HG03039 (cell line): Measurements from ENCODE around the gene SAPCD2.
"Not testable (repeated sequence)": the region's sequence is repeated elsewhere in the genome, so short reads cannot be mapped to it uniquely, and the experiment has no call there.

ENCODE experiments used
- ATAC-seq: cut with Tn5 transposase; IDR thresholded peaks from one replicate; pipeline ENCODE4 v1.9.1; 2021; ENCODE audit warnings: mild to moderate bottlenecking, moderate library complexity; ENCODE audit not compliant: unreplicated experiment

Gene SAPCD2

DNA sequence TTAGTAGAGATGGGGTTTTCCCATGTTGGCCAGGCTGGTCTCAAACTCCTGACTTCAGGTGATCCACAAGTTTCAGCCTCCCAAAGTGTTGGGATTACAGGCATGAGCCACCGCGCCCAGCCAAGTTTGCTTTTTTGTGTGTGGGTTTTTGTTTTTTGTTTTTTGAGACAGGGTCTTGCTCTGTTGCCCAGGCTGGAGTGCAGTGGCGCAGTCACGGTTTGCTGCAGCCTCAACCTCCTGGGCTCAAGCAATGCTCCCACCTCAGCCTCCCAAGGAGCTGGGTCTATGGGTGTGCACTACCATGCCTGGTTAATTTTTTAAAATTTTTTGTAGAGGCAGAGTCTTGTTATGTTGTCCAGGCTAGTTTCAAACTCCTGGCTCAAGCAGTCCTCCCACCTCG, 36.9 kb downstream of the SAPCD2 start:
- not testable (repeated sequence) for ATAC-seq

GRCh38 chr9:137032858-137033257, 37.5 kb downstream of the SAPCD2 start:
- ATAC-seq, result no peak

- ATAC-seq, result no peak
These were observed 38.3 kb downstream of the SAPCD2 start, which contains the start of gene FUT7 for GRCh38 chr9:137031904-137032640. Gene FUT7 (minus strand): TSS chr9:137032088. CDS start chr9:137031991, 97 bp downstream.

- ATAC-seq, result no peak
These were observed 39.5 kb downstream of the SAPCD2 start for GRCh38 chr9:137030538-137031527.

- no peak for ATAC-seq
These were observed 40.4 kb downstream of the SAPCD2 start for GRCh38 chr9:137030006-137030405.

- no peak for ATAC-seq
These were observed 41.1 kb downstream of the SAPCD2 start for GRCh38 chr9:137029058-137029936.

- ATAC-seq, result no peak
These were observed 41.9 kb downstream of the SAPCD2 start for GRCh38 chr9:137028263-137029057.

- no peak for ATAC-seq
These were observed 42.7 kb downstream of the SAPCD2 start, which contains the start of gene ABCA2 for GRCh38 chr9:137027369-137028262. Gene ABCA2 (minus strand): TSS chr9:137028237. CDS start chr9:137028140, 97 bp downstream.

DNA sequence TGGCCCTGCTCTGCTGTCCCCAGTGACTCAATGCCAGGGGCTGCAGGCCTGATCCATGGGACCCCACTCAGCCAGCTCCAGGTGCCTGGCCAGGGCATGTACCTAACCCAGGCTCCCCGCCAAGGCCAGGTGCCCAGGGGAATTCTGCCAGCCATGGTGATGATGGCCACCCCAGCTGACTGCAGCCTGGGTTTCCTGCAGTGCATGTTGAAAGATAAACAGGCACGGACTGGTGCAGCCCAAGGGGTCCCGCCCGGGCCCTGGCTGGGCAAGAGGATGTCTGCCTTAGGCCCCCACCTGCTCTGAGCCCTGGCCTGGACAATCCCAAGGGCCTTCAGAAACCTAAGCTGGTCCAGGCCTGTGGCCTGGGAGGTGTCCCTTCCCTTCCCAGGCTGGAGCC, 43.5 kb downstream of the SAPCD2 start:
- ATAC-seq, result no peak

DNA sequence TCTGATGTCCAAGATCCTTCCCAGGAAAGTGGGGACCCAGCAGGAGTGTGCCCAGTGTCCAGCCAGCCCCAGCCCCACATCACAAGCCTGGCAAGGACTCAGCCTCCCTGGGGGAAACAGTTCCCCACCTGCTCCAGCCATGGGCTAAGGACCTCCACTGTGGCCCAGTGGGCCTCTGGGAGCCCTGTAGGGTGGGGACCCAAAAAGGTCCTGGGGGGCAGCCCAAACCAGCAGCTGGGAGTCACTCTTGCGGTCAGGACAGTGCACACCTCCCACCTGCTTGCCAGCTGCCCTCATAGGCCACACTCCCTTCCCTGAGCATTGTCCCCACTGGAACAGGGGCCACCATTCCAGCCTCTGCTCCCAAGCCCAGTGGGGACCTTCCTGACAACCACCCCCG, 44.0 kb downstream of the SAPCD2 start:
- no peak for ATAC-seq

- no peak for ATAC-seq
These were observed 44.8 kb downstream of the SAPCD2 start for GRCh38 chr9:137025517-137025966.

GRCh38 chr9:137023583-137023991, 46.8 kb downstream of the SAPCD2 start:
- ATAC-seq, result no peak

- no peak for ATAC-seq
These were observed 47.2 kb downstream of the SAPCD2 start for GRCh38 chr9:137023157-137023556.

DNA sequence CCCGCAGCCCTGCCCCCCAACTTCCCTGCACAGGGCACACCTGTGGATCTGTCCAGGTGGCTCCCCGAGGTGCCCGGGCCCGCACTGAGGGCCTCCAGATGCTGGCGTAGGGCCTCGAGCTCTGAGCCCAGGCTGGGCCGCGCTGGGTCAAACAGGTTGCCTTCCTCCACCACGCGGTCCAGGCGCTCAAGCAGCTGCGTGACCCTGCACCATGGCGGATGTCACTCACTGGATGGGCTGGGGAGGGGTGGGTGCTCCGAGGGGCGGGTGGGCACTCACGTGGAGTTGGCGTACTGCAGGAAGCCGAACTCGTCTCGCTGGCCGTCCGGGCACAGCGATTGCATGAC, 47.7 kb downstream of the SAPCD2 start:
- ATAC-seq, result no peak

DNA sequence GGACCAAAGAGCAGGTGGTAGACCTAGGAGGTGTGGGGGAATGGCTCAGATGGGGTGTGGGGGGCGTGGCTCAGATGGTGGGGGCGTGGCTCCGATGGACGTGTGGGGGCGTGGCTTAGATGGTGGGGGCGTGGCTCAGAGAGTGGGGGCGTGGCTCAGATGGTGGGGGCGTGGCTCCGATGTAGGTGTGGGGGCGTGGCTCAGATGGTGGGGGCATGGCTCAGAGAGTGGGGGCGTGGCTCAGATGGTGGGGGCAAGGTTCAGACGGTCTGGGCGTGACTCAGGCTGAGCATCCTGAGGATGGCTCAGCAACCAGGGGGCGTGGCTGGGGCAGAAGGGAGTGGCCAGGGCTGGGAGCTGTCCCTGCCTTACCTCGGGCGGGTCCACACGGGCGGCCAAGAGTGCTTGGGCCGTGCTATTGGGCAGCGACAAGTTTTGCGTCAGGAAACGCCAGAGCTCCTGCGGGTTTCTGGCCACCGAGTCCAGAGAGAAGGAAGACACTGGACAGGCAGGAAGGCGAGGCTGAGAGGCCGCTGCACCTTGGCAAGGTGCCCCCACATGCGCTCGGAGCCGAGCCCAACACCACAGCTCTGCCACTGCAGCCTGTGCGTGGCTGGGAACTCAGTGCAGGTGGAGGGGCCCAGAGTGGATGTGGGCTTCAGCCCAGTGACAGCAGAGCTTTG, 48.2 kb downstream of the SAPCD2 start:
- ATAC-seq, result no peak

DNA sequence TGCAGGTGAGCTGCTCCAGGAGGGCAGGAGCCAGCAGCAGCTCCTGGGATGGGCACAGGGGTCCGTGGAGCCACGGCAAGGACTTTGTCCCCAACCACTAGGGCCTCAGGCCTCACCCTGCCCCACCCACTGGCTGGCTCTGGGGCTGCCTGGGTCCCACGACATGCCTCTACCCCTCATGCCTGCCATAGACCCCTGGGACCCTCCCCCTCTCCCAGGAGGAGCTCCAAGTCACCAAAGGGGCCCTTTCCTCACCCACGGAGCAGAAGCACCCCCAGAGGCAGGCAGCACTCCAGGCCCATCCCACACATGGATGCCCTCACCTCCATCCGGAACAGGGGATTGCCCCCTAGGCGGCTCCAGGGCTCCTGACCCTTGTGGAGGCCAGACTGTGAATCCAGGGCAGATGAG, 48.8 kb downstream of the SAPCD2 start:
- no peak for ATAC-seq

DNA sequence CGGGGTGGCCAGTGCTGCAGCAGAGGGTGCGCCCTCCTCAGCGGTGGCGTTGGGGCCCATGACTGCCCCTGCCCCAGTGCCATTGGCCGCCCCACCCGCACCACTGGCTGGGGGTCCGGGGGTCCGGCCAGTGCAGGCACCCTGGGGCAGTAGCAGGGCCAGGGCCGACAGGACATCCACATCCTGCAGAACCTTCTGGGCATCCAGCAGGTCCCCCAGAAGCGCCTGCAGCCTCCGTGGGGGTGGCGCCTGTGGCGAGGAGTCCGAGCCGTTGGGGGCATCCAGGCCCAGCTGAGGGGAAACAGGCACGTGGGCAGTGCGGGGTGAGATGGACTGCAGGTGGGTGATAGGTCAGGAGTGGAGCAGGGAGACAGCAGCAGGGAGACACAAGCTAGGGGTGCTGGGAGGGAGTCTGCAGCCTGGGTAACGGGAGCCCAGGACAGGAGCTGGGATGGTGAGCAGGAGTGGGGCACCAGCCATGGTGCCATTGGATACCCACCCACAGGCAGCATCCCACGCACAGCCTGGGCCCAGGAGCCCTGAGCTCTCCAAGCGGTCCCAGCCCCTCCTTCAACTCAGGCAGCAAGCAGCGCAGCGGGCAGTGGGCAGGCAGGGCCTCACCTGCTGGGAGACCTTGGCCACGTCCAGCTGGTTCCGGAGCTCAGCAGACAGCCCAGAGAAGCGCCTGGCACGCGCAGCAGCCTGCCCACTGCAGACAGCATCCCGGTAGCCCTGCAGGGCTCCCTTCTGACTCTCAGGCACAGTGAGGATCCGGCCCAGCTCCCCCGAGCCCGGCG, 49.4 kb downstream of the SAPCD2 start:
- no peak for ATAC-seq
